C4-2B (cell line): ENCODE results near the gene SLCO3A1.

ENCODE experiments used
- H3K27ac ChIP-seq: fragments of 450-650 bp; 2 replicates; pipeline ENCODE4 v1.5.1; 2017
- ZFX ChIP-seq: fragments of 450-650 bp; IDR thresholded peaks from 2 replicates; pipeline ENCODE4 v1.6.1; 2017
- TF ChIP-seq, protein P1 (sequence below): fragments of 450-650 bp; conservative IDR thresholded peaks from 2 replicates; pipeline ENCODE4 v1.5.1; 2017; ENCODE audit warnings: mild to moderate bottlenecking

The SLCO3A1 gene

GRCh38 chr15:92092289-92093105 is 239.0 kb downstream of the SLCO3A1 start:
- no peak for TF ChIP-seq ZFX
- TF ChIP-seq, protein P1, sequence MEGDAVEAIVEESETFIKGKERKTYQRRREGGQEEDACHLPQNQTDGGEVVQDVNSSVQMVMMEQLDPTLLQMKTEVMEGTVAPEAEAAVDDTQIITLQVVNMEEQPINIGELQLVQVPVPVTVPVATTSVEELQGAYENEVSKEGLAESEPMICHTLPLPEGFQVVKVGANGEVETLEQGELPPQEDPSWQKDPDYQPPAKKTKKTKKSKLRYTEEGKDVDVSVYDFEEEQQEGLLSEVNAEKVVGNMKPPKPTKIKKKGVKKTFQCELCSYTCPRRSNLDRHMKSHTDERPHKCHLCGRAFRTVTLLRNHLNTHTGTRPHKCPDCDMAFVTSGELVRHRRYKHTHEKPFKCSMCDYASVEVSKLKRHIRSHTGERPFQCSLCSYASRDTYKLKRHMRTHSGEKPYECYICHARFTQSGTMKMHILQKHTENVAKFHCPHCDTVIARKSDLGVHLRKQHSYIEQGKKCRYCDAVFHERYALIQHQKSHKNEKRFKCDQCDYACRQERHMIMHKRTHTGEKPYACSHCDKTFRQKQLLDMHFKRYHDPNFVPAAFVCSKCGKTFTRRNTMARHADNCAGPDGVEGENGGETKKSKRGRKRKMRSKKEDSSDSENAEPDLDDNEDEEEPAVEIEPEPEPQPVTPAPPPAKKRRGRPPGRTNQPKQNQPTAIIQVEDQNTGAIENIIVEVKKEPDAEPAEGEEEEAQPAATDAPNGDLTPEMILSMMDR: no peak
- no peak overlapping the region for H3K27ac ChIP-seq

DNA sequence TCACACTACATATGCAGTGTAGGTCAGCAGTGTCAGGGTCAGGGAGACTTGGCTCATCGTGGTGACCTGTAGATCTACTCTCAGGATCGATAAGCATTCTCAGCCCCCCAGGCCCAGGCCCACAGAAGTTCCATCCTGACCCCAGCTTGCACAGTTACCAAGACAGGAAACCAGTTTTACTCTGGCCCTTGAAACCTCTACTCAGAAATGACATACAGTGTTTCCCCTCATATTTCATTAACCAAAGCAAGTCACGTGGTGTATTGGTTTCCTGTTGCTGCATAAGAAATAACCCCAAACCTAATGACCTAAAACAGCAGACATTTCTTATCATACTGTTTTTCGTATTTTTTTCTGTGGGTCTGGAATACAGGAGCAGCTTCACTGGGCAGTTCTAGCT is 242.2 kb downstream of the SLCO3A1 start:
- no peak for TF ChIP-seq ZFX
- TF ChIP-seq, protein P1: no peak
- no peak overlapping the region for H3K27ac ChIP-seq

GRCh38 chr15:92097474-92098178 is 244.1 kb downstream of the SLCO3A1 start:
- H3K27ac ChIP-seq: no peak overlapping the region
- no peak for TF ChIP-seq ZFX
- TF ChIP-seq, protein P1: peak; percentile 89

DNA sequence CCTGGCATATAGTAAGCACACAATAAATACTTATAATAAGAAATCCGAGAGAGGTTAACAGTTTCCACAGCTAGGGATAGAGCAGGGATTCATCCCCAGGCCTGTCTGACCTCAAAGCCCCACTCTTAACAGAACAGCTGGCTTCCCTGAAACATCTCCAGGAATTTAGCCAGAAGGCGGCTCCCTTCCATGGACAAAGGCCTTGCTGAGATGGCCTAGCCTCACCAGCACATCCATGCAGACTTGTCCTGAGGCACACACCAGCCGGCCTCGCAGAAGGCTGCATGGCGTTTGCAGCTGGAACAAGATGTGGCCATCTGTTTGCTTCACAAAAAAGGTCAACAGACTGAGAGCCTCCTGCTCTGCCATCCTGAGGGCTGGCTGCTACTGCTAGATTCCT is 245.4 kb downstream of the SLCO3A1 start:
- no peak overlapping the region for H3K27ac ChIP-seq
- TF ChIP-seq ZFX: no peak
- TF ChIP-seq, protein P1: no peak

DNA sequence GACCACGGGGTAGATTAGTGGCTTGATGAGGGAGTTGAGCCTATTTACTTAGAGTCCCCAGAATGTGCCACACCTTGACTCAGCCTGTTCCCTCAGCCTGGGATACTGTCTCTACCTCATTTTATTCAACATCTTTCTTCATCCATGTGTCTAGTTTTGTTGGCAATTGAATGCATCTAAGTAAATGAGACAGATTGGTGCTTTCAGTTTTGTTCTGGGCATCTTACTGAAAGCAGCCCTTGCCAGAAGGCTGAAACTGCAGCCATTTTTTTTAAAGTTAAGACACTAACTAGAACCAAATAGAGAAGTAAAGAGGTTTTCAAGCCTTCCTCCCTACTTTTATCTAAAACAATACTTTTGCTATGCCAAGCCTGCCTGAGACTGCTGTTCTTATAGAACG is 246.8 kb downstream of the SLCO3A1 start:
- H3K27ac ChIP-seq: no peak overlapping the region
- TF ChIP-seq, protein P1: no peak
- TF ChIP-seq ZFX: no peak

DNA sequence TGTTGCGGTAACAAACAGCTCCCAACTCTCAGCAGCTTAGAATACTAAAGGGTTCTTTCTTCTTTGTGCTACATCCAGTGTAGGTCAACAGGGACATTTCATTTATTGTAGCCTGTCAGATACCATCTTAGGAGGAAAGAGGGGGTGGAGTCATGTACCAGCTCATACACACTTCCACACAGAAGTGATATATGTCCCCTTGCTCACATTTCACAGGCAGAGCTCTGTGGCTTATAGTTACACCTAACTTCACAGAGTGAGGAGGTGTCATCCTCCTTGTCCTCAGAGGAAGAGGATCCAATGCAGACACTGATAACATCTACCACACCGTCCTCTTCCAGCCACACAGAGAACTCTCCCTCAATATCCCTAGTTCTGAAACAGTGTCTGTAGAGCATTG is 247.2 kb downstream of the SLCO3A1 start:
- no peak overlapping the region for H3K27ac ChIP-seq
- TF ChIP-seq ZFX: no peak
- TF ChIP-seq, protein P1: no peak

- H3K27ac ChIP-seq: no peak overlapping the region
- no peak for TF ChIP-seq ZFX
- TF ChIP-seq, protein P1: no peak
Measured at GRCh38 chr15:92101708-92102394, 248.3 kb downstream of the SLCO3A1 start.
